ENCODE data around the gene CDK5RAP2.

GRCh38 chr9:120609636-120610035, 29.7 kb upstream of the CDK5RAP2 start:
- TF ChIP-seq, protein P1, sequence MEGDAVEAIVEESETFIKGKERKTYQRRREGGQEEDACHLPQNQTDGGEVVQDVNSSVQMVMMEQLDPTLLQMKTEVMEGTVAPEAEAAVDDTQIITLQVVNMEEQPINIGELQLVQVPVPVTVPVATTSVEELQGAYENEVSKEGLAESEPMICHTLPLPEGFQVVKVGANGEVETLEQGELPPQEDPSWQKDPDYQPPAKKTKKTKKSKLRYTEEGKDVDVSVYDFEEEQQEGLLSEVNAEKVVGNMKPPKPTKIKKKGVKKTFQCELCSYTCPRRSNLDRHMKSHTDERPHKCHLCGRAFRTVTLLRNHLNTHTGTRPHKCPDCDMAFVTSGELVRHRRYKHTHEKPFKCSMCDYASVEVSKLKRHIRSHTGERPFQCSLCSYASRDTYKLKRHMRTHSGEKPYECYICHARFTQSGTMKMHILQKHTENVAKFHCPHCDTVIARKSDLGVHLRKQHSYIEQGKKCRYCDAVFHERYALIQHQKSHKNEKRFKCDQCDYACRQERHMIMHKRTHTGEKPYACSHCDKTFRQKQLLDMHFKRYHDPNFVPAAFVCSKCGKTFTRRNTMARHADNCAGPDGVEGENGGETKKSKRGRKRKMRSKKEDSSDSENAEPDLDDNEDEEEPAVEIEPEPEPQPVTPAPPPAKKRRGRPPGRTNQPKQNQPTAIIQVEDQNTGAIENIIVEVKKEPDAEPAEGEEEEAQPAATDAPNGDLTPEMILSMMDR (IDR thresholded peaks at IDR 0.05): no peak
- TF ChIP-seq POLR2A (IDR thresholded peaks at IDR 0.05): no peak
- TF ChIP-seq POLR2AphosphoS5 (IDR thresholded peaks at IDR 0.05): no peak
